SK-N-SH (cell line): ENCODE data around the gene C14orf93. TPM values are rescaled to one million over a fixed set of nuclear protein-coding genes. Genes with fewer than 3 reads are reported as not detected.

Experiments used
- CTCF ChIA-PET: fragments of 300-600, 350-600 bp; formaldehyde crosslinking; extraction: SDS; loops from one replicate; lab custom pipeline; 2021; lab: Yijun Ruan, JAX
- POLR2A ChIA-PET: fragments of 350-600 bp; sonication (Branson Sonifier 250); formaldehyde crosslinking; extraction: SDS; loops from one replicate; lab custom pipeline; 2020; ENCODE audit warnings: antibody characterized with exemption, inconsistent platforms; lab: Yijun Ruan, JAX
- DNase-seq: peaks from one replicate; pipeline ENCODE4 v3.0.0; 2012
- H2AFZ ChIP-seq: fragments of 200-600 bp; sonication (generic); 2 replicates; pipeline ENCODE4 v1.8.1; 2016; ENCODE audit warnings: antibody characterized with exemption, mild to moderate bottlenecking, low read depth
- H3F3A ChIP-seq: fragments of 200-600 bp; sonication (generic); replicated peaks from 2 replicates; pipeline ENCODE3; 2016; ENCODE audit warnings: antibody characterized with exemption, mild to moderate bottlenecking; ENCODE audit not compliant: insufficient read depth
- H3K27ac ChIP-seq, 2 experiments: fragments of 200-500 bp in 1 of 2; fragments of 200-600 bp in 1 of 2; sonication (Bioruptor generic) in 1 of 2; sonication (generic), shearing (Covaris generic) in 1 of 2; 2 replicates each; pipeline versions ENCODE4 v1.5.1 to v1.6.1; 2014 to 2016; ENCODE audit warnings: low read depth in 2 of 2, inconsistent platforms in 1 of 2, low read length in 1 of 2, mild to moderate bottlenecking in 1 of 2, mixed read lengths in 1 of 2
- H3K27me3 ChIP-seq: fragments of 200-600 bp; sonication (generic), shearing (Covaris generic); 2 replicates; pipeline ENCODE4 v1.6.1; 2016; ENCODE audit warnings: mixed run types; ENCODE audit not compliant: insufficient read depth
- H3K36me3 ChIP-seq, 2 experiments: fragments of 200-500 bp in 1 of 2; fragments of 200-600 bp in 1 of 2; sonication (Bioruptor generic) in 1 of 2; sonication (generic) in 1 of 2; replicated peaks in 1 of 2; 2 replicates each; pipeline versions ENCODE3 to v1.5.1; 2014 to 2016; ENCODE audit warnings: low read length in 1 of 2, mild to moderate bottlenecking in 1 of 2; ENCODE audit not compliant: insufficient read depth in 2 of 2, control insufficient read depth in 1 of 2
- H3K4me1 ChIP-seq, 2 experiments: fragments of 200-500 bp in 1 of 2; fragments of 200-600 bp in 1 of 2; sonication (Bioruptor generic) in 1 of 2; sonication (generic), shearing (Covaris generic) in 1 of 2; 2 replicates each; pipeline versions ENCODE4 v1.5.1 to v1.6.1; 2014 to 2016; ENCODE audit warnings: low read depth in 1 of 2, low read length in 1 of 2, mixed run types in 1 of 2; ENCODE audit not compliant: insufficient read depth in 2 of 2, control insufficient read depth in 1 of 2
- H3K4me2 ChIP-seq: fragments of 200-600 bp; sonication (generic), shearing (Covaris generic); 2 replicates; pipeline ENCODE4 v1.6.1; 2017; ENCODE audit warnings: mixed run types
- H3K4me3 ChIP-seq, 2 experiments: fragments of 200-500 bp in 1 of 2; fragments of 200-600 bp in 1 of 2; sonication (Bioruptor generic) in 1 of 2; sonication (generic), shearing (Covaris generic) in 1 of 2; 2 replicates each; pipeline versions ENCODE4 v1.5.1 to v1.8.1; 2014 to 2016; ENCODE audit warnings: low read depth in 2 of 2, inconsistent platforms in 1 of 2, low read length in 1 of 2, mild to moderate bottlenecking in 1 of 2, mixed read lengths in 1 of 2, moderate library complexity in 1 of 2
- H3K79me2 ChIP-seq: fragments of 200-600 bp; sonication (generic); 2 replicates; pipeline ENCODE4 v1.8.1; 2017; ENCODE audit warnings: mild to moderate bottlenecking; ENCODE audit not compliant: insufficient read depth
- H3K9ac ChIP-seq: fragments of 200-600 bp; sonication (generic); 2 replicates; pipeline ENCODE4 v1.6.1; 2017; ENCODE audit warnings: mixed run types
- H3K9me2 ChIP-seq: fragments of 200-600 bp; sonication (generic); 2 replicates; pipeline ENCODE4 v1.6.1; 2017; ENCODE audit warnings: mixed run types
- H3K9me3 ChIP-seq: fragments of 200-600 bp; sonication (generic); 2 replicates; pipeline ENCODE4 v1.6.1; 2017; ENCODE audit warnings: mixed run types, mild to moderate bottlenecking, moderate library complexity
- H4K20me1 ChIP-seq: fragments of 200-600 bp; sonication (generic); 2 replicates; pipeline ENCODE4 v1.6.1; 2017; ENCODE audit warnings: mild to moderate bottlenecking, mixed run types; ENCODE audit not compliant: insufficient read depth
- CHD2 ChIP-seq: fragments of 150-350 bp; IDR thresholded peaks from 2 replicates; pipeline ENCODE4 v1.6.1; 2018; ENCODE audit warnings: low read length; ENCODE audit not compliant: partially characterized antibody
- ELF1 ChIP-seq: IDR thresholded peaks from 2 replicates; pipeline ENCODE4 v1.4.0; 2012
- FOSL2 ChIP-seq: IDR thresholded peaks from 2 replicates; pipeline ENCODE4 v1.4.0; 2012; ENCODE audit warnings: low read depth, mild to moderate bottlenecking, moderate library complexity, borderline replicate concordance
- FOXM1 ChIP-seq: IDR thresholded peaks from 2 replicates; pipeline ENCODE4 v1.4.0; 2012; ENCODE audit warnings: low read depth, mild to moderate bottlenecking
- GABPA ChIP-seq: IDR thresholded peaks from 2 replicates; pipeline ENCODE4 v1.4.0; 2012; ENCODE audit warnings: low read depth, mild to moderate bottlenecking
- MEF2A ChIP-seq: IDR thresholded peaks from 2 replicates; pipeline ENCODE4 v1.4.0; 2012; ENCODE audit warnings: low read depth, borderline replicate concordance
- MXI1 ChIP-seq: IDR thresholded peaks from 2 replicates; pipeline ENCODE4 v1.6.1; 2012; ENCODE audit warnings: mild to moderate bottlenecking, low read depth, low read length, improper control_type of control experiment
- NFIC ChIP-seq: IDR thresholded peaks from 2 replicates; pipeline ENCODE4 v1.4.0; 2012; ENCODE audit warnings: borderline replicate concordance
- NRF1 ChIP-seq: IDR thresholded peaks from 2 replicates; pipeline ENCODE4 v1.6.1; 2012; ENCODE audit warnings: low read depth, mild to moderate bottlenecking, low read length
- POLR2AphosphoS5 ChIP-seq: IDR thresholded peaks from 2 replicates; pipeline ENCODE4 v1.6.1; 2012; ENCODE audit warnings: low read depth, low read length
- RAD21 ChIP-seq: IDR thresholded peaks from 2 replicates; pipeline ENCODE4 v1.6.1; 2012; ENCODE audit warnings: mild to moderate bottlenecking, low read length
- RFX5 ChIP-seq: IDR thresholded peaks from 2 replicates; pipeline ENCODE4 v1.6.1; 2012; ENCODE audit warnings: mild to moderate bottlenecking, improper control_type of control experiment, low read length
- SIN3A ChIP-seq: IDR thresholded peaks from 2 replicates; pipeline ENCODE4 v1.6.1; 2012; ENCODE audit warnings: low read depth, mild to moderate bottlenecking, low read length, moderate library complexity, borderline replicate concordance
- SMC3 ChIP-seq: IDR thresholded peaks from 2 replicates; pipeline ENCODE4 v1.6.1; 2012; ENCODE audit warnings: low read depth, low read length, improper control_type of control experiment
- TAF1 ChIP-seq: IDR thresholded peaks from 2 replicates; pipeline ENCODE4 v1.6.1; 2012; ENCODE audit warnings: low read depth, mild to moderate bottlenecking, low read length, moderate library complexity, borderline replicate concordance
- TCF12 ChIP-seq: IDR thresholded peaks from 2 replicates; pipeline ENCODE4 v1.4.0; 2012
- WGBS: methylation state at CpG from one replicate; pipeline ENCODE4 v1.1.6; 2017; ENCODE audit warnings: low lambda C conversion rate; 5-methylcytosine and 5-hydroxymethylcytosine counted together
- polyA plus RNA-seq, 3 experiments: library from polyadenylated mRNA; depleted of rRNA; stranded (reverse); fragments of >200 nt; gene quantifications; 2 replicates each; pipeline ENCODE4 v1.2.3, GENCODE V29; 2012
- TF ChIP-seq, protein P1 (sequence below): fragments of 200-600 bp; sonication (generic); IDR thresholded peaks from 2 replicates; pipeline ENCODE4 v1.6.1; 2017; ENCODE audit warnings: antibody characterized with exemption, mild to moderate bottlenecking, moderate library complexity
- TF ChIP-seq, protein P2 (sequence below): IDR thresholded peaks from 2 replicates; pipeline ENCODE4 v1.4.0; 2012; ENCODE audit warnings: low read depth, borderline replicate concordance
- TF ChIP-seq, protein P3 (sequence below): IDR thresholded peaks from 2 replicates; pipeline ENCODE4; 2012
- TF ChIP-seq, protein P4 (sequence below): IDR thresholded peaks from 2 replicates; pipeline ENCODE4 v1.6.1; 2012; ENCODE audit warnings: mild to moderate bottlenecking, low read depth, low read length, moderate library complexity
- TF ChIP-seq, protein P5 (sequence below): IDR thresholded peaks from 2 replicates; pipeline ENCODE4 v1.4.0; 2012; ENCODE audit warnings: low read depth

The C14orf93 gene
- polyA plus RNA-seq, 1 of the 3 experiments (the other 2 are of a cell fraction), result 9.1 TPM

DNA sequence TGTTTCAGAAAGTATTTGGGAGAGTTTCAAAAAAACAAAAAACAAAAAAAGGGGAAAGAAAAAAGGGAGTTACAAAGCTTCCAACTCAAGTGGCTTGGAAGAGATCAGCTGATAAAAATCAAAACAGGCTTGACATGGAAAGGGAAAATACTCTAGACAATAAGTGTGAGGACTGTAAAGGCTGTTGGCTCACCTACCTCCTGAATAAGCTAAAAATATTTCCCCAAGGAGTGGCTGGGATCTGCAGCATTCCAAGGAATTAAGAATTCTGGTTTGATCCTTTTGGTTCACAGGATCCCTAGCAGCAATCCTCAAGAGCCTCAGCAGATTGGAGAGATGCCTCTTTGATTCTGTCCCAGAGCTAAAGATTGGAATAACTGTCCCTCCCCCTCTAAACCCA lies 16.4 kb downstream of the C14orf93 start:
- Histone ChIP-seq H4K20me1 (no peaks in the 10 kb centered on the region), H3K27me3 (no peaks in the 10 kb centered on the region), H3F3A (peaks cover 4% of the 10 kb centered on the region), H3K4me1 (peaks cover 4 to 20% of the 10 kb centered on the region in 2 experiments; a peak in 3 of 4 replicates), H2AFZ (no peak overlapping the region), H3K27ac (no peak overlapping the region), H3K9ac (no peak overlapping the region), H3K9me2 (no peaks in the 10 kb centered on the region), H3K9me3 (no peaks in the 10 kb centered on the region), H3K36me3 (no peaks in the 10 kb centered on the region), H3K4me3 (no peak overlapping the region), H3K79me2 (no peaks in the 10 kb centered on the region), H3K4me2 (no peak overlapping the region)
- TF ChIP-seq RFX5 (no peak), MXI1 (no peak), SIN3A (no peak), TCF12 (no peak), FOSL2 (no peak), POLR2AphosphoS5 (no peak), MEF2A (no peak), FOXM1 (no peak), NRF1 (no peak), RAD21 (no peak)
- TF ChIP-seq, protein P1, sequence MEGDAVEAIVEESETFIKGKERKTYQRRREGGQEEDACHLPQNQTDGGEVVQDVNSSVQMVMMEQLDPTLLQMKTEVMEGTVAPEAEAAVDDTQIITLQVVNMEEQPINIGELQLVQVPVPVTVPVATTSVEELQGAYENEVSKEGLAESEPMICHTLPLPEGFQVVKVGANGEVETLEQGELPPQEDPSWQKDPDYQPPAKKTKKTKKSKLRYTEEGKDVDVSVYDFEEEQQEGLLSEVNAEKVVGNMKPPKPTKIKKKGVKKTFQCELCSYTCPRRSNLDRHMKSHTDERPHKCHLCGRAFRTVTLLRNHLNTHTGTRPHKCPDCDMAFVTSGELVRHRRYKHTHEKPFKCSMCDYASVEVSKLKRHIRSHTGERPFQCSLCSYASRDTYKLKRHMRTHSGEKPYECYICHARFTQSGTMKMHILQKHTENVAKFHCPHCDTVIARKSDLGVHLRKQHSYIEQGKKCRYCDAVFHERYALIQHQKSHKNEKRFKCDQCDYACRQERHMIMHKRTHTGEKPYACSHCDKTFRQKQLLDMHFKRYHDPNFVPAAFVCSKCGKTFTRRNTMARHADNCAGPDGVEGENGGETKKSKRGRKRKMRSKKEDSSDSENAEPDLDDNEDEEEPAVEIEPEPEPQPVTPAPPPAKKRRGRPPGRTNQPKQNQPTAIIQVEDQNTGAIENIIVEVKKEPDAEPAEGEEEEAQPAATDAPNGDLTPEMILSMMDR, result no peak
- TF ChIP-seq, protein P2, sequence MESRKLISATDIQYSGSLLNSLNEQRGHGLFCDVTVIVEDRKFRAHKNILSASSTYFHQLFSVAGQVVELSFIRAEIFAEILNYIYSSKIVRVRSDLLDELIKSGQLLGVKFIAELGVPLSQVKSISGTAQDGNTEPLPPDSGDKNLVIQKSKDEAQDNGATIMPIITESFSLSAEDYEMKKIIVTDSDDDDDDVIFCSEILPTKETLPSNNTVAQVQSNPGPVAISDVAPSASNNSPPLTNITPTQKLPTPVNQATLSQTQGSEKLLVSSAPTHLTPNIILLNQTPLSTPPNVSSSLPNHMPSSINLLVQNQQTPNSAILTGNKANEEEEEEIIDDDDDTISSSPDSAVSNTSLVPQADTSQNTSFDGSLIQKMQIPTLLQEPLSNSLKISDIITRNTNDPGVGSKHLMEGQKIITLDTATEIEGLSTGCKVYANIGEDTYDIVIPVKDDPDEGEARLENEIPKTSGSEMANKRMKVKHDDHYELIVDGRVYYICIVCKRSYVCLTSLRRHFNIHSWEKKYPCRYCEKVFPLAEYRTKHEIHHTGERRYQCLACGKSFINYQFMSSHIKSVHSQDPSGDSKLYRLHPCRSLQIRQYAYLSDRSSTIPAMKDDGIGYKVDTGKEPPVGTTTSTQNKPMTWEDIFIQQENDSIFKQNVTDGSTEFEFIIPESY, result no peak
- TF ChIP-seq, protein P3, sequence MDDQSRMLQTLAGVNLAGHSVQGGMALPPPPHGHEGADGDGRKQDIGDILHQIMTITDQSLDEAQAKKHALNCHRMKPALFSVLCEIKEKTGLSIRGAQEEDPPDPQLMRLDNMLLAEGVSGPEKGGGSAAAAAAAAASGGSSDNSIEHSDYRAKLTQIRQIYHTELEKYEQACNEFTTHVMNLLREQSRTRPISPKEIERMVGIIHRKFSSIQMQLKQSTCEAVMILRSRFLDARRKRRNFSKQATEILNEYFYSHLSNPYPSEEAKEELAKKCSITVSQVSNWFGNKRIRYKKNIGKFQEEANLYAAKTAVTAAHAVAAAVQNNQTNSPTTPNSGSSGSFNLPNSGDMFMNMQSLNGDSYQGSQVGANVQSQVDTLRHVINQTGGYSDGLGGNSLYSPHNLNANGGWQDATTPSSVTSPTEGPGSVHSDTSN, result no peak
- ChIA-PET POLR2A (interaction anchor here (1.7 to 1.9 kb wide), 2 partner anchors 62 to 64 kb away, joined by 6 read pairs; partner anchors contain the start of gene CDH24), CTCF (interaction anchor here (0.8 to 34.9 kb wide), 13 partner anchors 10 to 437 kb away, joined by 3 to 1566 read pairs (median 8); partner anchors contain the start of genes AJUBA, CDH24, PRMT5 and PSMB11)
- DNase-seq, result no peak

DNA sequence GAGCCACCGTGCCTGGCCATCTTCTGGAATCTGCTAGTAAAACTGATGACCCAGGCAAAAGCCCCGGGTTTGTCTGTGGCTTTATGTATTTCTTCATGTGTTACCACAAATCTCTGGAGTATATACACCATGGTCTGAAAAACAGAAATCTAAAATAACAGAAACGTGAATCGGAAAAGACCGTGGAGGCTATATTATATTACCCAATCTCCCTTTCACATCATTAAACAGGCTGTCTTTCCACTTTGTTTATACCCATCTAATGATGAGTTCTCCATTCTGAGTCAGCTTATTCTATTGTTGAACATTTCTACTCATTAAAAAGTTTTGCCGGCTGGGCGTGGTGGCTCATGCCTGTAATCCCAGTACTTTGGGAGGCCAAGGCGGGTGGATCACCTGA lies 18.1 kb downstream of the C14orf93 start:
- CTCF ChIA-PET, result interaction anchor here (0.6 to 34.9 kb wide), 5 partner anchors 8 to 92 kb away, joined by 3 to 1566 read pairs (median 3); partner anchors contain the start of genes AJUBA, CDH24 and PSMB11
- Histone ChIP-seq H3K4me2 (no peak overlapping the region), H3K27ac (no peak overlapping the region), H2AFZ (no peak overlapping the region), H3K9me3 (no peaks in the 10 kb centered on the region), H3K4me1 (peaks cover 4 to 9% of the 10 kb centered on the region in 2 experiments; a peak in 3 of 4 replicates), H3K27me3 (no peaks in the 10 kb centered on the region), H3K9ac (no peak overlapping the region), H3F3A (peaks cover 4% of the 10 kb centered on the region), H3K9me2 (no peaks in the 10 kb centered on the region), H3K4me3 (no peak overlapping the region), H4K20me1 (no peaks in the 10 kb centered on the region), H3K36me3 (no peaks in the 10 kb centered on the region), H3K79me2 (no peaks in the 10 kb centered on the region)
- DNase-seq, result no peak
- 93% methylated on average over 8 of the region's 8 CpGs for WGBS
- POLR2A ChIA-PET, result interaction anchor here (1.7 kb wide), 1 partner anchor 66 kb away, joined by 6 read pairs; the partner anchor contains the start of gene CDH24
- TF ChIP-seq SMC3 (no peak), NFIC (no peak), CHD2 (no peak), TAF1 (no peak), GABPA (no peak), ELF1 (no peak)
- TF ChIP-seq, protein P4, sequence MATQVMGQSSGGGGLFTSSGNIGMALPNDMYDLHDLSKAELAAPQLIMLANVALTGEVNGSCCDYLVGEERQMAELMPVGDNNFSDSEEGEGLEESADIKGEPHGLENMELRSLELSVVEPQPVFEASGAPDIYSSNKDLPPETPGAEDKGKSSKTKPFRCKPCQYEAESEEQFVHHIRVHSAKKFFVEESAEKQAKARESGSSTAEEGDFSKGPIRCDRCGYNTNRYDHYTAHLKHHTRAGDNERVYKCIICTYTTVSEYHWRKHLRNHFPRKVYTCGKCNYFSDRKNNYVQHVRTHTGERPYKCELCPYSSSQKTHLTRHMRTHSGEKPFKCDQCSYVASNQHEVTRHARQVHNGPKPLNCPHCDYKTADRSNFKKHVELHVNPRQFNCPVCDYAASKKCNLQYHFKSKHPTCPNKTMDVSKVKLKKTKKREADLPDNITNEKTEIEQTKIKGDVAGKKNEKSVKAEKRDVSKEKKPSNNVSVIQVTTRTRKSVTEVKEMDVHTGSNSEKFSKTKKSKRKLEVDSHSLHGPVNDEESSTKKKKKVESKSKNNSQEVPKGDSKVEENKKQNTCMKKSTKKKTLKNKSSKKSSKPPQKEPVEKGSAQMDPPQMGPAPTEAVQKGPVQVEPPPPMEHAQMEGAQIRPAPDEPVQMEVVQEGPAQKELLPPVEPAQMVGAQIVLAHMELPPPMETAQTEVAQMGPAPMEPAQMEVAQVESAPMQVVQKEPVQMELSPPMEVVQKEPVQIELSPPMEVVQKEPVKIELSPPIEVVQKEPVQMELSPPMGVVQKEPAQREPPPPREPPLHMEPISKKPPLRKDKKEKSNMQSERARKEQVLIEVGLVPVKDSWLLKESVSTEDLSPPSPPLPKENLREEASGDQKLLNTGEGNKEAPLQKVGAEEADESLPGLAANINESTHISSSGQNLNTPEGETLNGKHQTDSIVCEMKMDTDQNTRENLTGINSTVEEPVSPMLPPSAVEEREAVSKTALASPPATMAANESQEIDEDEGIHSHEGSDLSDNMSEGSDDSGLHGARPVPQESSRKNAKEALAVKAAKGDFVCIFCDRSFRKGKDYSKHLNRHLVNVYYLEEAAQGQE, result no peak
- TF ChIP-seq, protein P5, sequence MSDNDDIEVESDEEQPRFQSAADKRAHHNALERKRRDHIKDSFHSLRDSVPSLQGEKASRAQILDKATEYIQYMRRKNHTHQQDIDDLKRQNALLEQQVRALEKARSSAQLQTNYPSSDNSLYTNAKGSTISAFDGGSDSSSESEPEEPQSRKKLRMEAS, result no peak
